ENCODE data around the gene FIZ1.

FIZ1 gene

DNA sequence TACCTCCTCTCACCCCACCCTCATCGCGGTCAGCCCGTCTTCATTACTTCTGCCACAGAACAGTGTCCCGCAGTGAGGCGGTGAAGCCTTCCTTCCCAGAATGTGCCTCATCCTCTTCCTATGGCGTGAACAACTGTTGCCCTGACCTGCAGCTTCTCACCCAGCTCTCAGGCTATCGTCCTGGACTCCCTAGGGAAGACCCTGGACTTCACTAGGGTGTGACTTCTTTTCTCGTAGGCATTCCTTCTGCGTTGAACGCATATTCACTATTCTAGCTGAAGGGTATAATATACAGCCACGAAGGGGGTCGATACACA, 7.1 kb upstream of the FIZ1 start:
- Mint-ChIP-seq H3K4me1 (peaks cover 58% of the 10 kb centered on the region), H3K27me3 (no peaks in the 10 kb centered on the region), H3K36me3 (peaks cover 4% of the 10 kb centered on the region), H3K9me3 (no peaks in the 10 kb centered on the region), H3K4me3 (peak overlapping the region; percentile 97), H3K27ac (peak overlapping the region; percentile 93)

DNA sequence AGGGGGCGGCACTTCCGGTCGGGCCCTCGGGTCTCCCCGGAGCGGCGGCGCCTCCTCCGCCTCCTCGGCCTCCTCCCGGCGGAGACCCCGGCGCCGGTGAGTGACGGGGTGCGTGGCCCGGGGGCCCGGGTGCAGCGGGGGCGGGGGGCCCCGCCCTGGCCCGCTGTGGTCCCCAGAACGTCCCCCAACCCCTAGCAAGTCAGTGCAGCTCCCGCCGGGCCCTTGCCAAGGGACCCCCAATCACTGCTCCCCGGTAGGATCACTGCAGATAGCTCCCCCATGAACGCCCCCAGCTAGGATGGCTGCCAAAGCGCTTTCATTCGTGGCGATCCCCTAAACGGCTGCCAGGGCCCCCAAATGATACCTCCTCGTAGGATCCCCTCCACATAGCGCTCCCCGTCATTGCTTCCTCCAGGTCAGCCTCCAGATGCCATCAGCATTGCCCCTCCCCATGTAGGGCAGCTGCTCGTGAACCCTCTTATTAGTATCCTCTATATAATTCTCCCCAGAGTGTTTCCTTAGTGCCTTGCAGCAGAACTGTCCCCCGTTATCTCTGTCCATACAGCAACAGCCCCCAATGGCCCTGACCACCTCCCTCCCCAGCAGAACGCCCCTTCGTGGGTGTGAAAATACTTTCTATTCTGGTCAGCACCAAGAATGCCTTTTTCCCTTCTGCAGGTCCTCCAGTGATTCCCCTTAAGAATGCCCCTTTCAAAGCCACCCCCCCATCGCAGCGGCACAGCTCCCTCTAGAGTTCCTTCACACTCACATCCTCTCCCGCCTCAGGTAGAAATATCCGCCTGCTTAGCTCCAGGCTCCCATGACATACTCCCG, 6.5 kb upstream of the FIZ1 start, which contains the start of gene ZNF865:
Gene ZNF865 (plus strand): TSS at position 11 of the 834 bp plus-strand sequence. CDS start 7,972 bp downstream, outside the sequence.
- H3K4me3 Mint-ChIP-seq, result peak within 1 kb of the TSS; percentile 97
- peaks cover 4% of the 10 kb centered on the region for H3K36me3 Mint-ChIP-seq
- no peaks in the 10 kb centered on the region for H3K9me3 Mint-ChIP-seq
- H3K4me1 Mint-ChIP-seq, result peaks cover 61% of the 10 kb centered on the region
- no peaks in the 10 kb centered on the region for H3K27me3 Mint-ChIP-seq
- peak within 1 kb of the TSS; percentile 93 for H3K27ac Mint-ChIP-seq

DNA sequence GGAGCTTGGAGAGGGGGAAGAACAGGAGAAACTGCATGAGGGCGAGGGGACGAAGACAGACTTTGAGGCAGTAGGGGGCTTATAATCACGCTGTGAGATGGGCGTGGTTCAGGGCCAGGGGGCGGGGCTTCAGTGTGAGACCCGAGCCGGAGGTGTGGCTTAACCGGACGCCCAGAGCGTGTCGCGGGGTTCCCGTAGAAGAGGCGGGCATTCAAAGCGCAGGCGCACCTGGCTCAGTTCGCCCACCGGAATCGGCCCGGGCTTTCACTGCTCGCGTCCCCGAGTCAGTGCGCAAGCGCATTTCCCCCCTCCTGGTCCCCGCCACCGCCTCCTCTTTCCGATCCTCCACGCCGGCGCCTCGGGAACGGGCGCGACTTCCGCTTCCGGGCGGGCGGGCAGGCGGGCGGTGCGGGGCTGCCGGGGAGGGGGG, 5.9 kb upstream of the FIZ1 start:
- H3K27ac Mint-ChIP-seq, result peak overlapping the region; percentile 92
- peak overlapping the region; percentile 96 for H3K4me3 Mint-ChIP-seq
- no peaks in the 10 kb centered on the region for H3K27me3 Mint-ChIP-seq
- H3K4me1 Mint-ChIP-seq, result peaks cover 61% of the 10 kb centered on the region
- no peaks in the 10 kb centered on the region for H3K9me3 Mint-ChIP-seq
- H3K36me3 Mint-ChIP-seq, result peaks cover 4% of the 10 kb centered on the region

DNA sequence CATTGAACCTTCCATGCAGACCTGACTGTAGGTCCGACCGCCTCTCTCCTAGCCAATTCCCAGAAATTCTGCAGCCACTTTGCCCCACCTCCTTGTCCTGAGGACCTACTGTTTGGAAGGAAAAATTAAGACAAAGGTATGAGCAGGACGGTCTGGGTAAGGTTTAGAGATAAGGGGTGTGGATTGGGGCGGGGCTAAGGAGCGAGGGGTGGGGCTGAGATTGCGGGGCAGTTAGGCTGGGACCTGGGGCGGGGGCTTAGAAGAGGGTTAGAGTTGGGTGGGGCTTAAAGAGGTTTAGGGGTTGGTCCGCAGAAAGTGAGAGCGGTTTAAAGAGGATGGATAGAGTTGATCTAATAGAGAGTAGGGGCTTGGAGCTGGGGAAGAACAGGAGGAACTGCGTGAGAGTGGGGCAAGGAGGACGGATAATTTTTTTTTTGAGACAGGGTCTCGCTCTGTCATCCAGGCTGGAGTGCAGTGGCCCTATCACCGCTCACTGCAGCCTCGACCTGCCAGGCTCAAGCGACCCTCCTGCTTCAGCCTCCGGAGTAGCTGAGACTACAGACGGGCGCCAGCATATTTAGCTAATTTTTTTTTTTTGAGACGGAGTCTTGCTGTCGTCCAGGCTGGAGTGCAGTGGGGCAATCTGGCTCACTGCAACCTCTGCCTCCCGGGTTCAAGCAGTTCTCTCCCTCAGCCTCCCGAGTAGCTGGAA, 4.4 kb upstream of the FIZ1 start:
- peaks cover 53% of the 10 kb centered on the region for H3K4me1 Mint-ChIP-seq
- H3K36me3 Mint-ChIP-seq, result peaks cover 3% of the 10 kb centered on the region
- H3K4me3 Mint-ChIP-seq, result peak overlapping the region; percentile 73
- H3K27ac Mint-ChIP-seq, result no peak overlapping the region
- H3K27me3 Mint-ChIP-seq, result no peaks in the 10 kb centered on the region
- H3K9me3 Mint-ChIP-seq, result no peaks in the 10 kb centered on the region

DNA sequence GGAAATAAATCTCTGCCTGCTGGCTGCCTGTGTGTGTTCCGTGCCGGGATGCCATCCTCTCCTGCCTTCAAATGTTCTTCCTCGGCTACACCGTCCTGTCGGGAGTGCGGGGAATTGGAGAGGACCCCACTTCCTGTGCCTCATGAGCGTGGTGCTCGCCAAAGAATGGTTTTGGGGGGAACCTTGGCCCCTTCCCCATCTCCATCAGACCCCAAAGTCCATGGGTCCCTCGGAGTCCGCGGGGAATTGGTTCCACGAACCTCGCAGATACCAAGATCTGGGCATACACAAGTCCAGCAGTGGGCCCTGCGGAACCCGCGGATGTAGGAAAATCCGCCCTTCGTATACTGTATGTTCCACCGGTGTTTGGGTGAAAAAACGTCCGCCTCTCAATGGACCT, 3.8 kb upstream of the FIZ1 start:
- H3K4me1 Mint-ChIP-seq, result peaks cover 52% of the 10 kb centered on the region
- peaks cover 4% of the 10 kb centered on the region for H3K36me3 Mint-ChIP-seq
- no peaks in the 10 kb centered on the region for H3K27me3 Mint-ChIP-seq
- no peak overlapping the region for H3K27ac Mint-ChIP-seq
- H3K4me3 Mint-ChIP-seq, result peak overlapping the region; percentile 20
- no peaks in the 10 kb centered on the region for H3K9me3 Mint-ChIP-seq

DNA sequence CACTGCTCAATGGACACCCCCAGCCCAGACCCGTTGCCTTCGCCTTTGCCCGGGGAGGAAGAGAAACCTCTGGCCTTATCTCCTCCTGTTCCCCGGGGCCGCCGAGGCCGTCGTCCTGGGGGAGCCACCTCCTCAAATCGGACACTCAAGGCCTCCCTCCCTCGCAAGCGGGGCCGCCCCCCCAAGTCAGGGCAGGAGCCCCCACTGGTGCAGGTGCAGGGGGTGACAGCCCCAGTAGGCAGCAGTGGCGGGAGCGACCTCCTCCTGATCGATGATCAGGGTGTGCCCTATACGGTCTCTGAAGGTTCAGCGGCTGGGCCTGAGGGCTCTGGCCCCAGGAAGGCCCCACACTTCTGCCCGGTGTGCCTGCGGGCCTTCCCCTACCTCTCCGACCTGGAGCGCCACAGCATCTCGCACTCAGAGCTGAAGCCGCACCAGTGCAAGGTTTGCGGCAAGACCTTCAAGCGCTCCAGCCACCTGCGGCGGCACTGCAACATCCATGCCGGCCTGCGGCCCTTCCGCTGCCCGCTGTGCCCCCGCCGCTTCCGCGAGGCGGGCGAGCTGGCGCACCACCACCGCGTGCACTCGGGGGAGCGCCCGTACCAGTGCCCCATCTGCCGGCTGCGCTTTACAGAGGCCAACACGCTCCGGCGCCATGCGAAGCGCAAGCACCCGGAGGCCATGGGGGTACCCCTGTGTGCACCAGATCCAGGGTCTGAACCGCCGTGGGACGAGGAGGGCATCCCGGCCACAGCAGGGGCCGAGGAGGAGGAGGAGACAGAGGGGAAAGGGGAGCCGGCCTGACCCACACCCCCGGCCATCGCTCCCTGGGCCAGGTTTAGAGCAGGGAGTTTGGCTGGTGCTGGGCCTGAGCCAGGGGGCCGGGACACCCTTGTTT, 3.0 kb upstream of the FIZ1 start:
- Mint-ChIP-seq H3K36me3 (peaks cover 4% of the 10 kb centered on the region), H3K4me1 (peaks cover 46% of the 10 kb centered on the region), H3K27me3 (no peaks in the 10 kb centered on the region), H3K9me3 (no peaks in the 10 kb centered on the region), H3K27ac (no peak overlapping the region), H3K4me3 (no peak overlapping the region)

DNA sequence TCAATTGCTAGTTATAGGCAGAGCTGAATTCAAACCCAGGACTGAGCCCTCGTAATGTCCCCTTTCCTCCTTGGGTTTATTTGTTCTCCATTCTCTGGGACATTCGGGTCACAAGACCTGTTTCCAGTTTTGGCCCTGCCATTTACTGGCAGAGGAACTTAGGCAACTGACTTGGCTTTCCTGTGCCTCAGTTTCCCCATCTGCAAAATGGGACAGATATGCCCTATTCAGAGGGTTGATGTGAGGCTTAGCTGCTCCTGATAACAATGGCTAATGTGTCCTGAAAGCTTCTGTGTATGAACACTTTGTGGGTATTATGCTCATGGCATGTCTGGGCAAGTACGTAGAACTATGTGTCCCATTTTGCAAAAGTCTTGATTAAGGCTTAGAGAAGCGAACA, 1.8 kb upstream of the FIZ1 start:
- peaks cover 38% of the 10 kb centered on the region for H3K4me1 Mint-ChIP-seq
- H3K27ac Mint-ChIP-seq, result peak overlapping the region; percentile 87
- peaks cover 10% of the 10 kb centered on the region for H3K36me3 Mint-ChIP-seq
- no peaks in the 10 kb centered on the region for H3K27me3 Mint-ChIP-seq
- no peaks in the 10 kb centered on the region for H3K9me3 Mint-ChIP-seq
- H3K4me3 Mint-ChIP-seq, result peak overlapping the region; percentile 86

DNA sequence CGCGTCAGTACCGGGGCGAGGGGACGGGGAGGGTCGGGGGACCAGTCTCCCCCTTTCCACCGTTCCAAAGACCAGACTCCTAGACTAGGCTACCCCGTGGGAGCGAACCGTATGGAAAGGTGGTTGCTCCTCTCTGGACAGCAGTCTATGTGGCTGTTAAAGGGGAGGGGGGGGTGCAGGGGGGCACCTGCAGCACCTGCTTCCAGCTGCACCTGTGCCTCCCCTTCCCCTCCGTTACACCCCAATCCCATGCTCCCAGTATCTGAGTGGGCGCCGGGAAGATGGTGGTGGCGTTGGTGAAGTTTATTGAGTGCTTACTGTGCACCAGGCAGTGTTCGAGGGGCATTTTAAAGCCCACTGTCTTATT, 1.3 kb upstream of the FIZ1 start:
- Mint-ChIP-seq H3K4me3 (peak overlapping the region; percentile 86), H3K9me3 (no peaks in the 10 kb centered on the region), H3K36me3 (peaks cover 12% of the 10 kb centered on the region), H3K27me3 (no peaks in the 10 kb centered on the region), H3K27ac (no peak overlapping the region), H3K4me1 (peaks cover 36% of the 10 kb centered on the region)

DNA sequence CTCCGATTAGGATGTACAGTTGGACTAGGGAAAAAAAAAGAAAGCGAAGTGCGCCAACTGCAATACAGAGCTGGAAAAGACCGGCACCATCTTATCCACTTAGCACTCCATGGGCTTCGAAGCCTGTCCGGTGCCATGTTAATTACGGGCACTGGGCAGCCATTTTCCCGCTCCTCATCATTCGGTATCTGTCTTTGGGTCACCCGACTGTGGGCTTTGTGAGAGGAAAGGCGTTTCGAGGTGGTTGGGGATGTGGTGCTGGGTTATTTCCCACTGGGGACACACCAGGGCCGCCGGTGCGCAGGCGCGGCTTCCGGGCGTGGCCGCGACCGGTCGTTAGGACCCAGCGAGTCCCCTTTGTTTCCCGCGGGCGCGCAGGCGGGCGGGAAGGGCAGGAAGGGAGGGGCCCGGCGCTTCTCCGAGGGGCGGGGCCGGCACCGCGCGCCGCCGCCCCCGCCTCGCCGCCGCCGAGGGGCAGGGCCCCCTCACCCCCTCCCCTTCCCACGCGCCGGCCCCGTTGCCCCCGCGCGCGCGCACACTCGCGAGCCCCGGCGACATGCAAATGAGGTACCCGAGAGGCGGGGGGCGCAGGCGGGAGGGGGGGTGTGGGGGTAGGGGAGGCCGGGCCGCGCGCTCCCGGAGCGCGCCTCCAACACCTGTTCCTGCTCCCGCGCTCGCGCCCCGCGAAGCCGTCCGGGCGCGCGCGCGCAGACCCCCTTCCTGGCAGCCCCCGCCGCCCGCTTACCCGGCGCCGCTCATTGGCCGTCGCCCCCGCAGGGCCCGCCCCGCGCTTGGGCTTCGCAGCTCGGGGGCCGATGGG, 735 bp upstream of the FIZ1 start, which contains the start of gene ZNF524:
Gene ZNF524 (plus strand): TSS at position 447 of the 820 bp plus-strand sequence. CDS start 1,825 bp downstream, outside the sequence.
- Mint-ChIP-seq H3K27me3 (no peaks in the 10 kb centered on the region), H3K36me3 (peaks cover 18% of the 10 kb centered on the region), H3K9me3 (no peaks in the 10 kb centered on the region), H3K4me3 (peak within 1 kb of the TSS; percentile 97), H3K4me1 (peaks cover 36% of the 10 kb centered on the region), H3K27ac (peak within 1 kb of the TSS; percentile 100)

DNA sequence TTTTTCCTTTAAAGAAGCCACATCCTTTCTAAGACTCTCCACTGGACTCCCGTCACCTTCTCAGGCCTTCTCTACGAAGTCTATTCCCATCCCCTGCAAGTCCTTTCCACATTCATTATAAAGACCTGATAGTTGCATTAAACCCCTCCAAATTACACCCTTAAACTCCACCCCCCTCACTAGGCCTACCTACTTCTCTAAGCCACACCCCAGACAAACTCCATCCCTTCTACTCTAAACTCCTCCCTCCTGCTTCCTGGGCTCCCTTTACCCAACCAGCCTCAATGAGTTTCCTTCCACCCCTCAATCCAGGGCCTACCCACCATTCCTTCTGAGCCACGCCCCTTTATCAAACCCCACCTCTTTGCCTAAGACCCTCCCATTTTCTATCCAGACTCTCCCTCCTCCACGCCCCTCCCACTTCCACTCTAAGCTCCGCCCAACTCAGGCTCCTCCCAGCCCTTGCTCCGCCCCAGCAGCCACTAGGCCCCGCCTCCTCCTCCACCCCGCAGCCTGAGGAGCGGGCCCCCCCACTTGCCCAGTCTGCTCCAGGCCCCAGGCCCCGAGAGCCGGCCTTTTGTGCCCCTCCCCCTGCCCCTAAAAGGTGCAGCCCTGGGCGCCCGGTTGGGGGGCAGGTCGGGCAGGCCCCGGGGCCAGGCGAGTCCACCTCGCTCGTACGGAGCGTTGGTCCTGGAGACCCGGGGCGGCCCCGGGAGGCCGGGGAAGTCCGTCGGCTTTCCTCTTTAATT, 424 bp downstream of the FIZ1 start:
- Mint-ChIP-seq H3K27me3 (no peaks in the 10 kb centered on the region), H3K36me3 (peaks cover 23% of the 10 kb centered on the region), H3K27ac (peak overlapping the region; percentile 100), H3K4me1 (peaks cover 28% of the 10 kb centered on the region), H3K4me3 (peak overlapping the region; percentile 97), H3K9me3 (no peaks in the 10 kb centered on the region)

DNA sequence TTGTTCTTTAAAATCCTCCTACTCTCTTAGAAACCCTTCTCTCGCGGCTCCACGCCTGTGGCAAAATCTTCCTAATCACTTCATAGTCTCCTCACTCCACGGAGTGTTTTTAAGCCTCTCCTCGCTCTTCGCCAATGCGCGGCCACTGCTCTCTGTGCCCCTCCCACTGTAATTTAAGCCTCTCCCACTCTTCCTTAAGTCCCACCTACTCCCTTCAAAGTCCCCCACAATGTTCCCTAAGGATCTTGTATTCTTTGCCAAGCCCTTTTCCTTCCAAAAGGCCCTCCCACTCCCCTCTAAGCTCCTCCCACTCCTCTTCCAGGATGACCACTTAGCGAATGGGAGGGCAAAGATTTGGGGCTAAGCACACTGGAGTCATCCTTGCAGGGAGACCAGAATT, 1.3 kb downstream of the FIZ1 start:
- Mint-ChIP-seq H3K27me3 (no peaks in the 10 kb centered on the region), H3K27ac (no peak overlapping the region), H3K9me3 (no peaks in the 10 kb centered on the region), H3K4me3 (no peak overlapping the region), H3K4me1 (peaks cover 20% of the 10 kb centered on the region), H3K36me3 (peaks cover 25% of the 10 kb centered on the region)

DNA sequence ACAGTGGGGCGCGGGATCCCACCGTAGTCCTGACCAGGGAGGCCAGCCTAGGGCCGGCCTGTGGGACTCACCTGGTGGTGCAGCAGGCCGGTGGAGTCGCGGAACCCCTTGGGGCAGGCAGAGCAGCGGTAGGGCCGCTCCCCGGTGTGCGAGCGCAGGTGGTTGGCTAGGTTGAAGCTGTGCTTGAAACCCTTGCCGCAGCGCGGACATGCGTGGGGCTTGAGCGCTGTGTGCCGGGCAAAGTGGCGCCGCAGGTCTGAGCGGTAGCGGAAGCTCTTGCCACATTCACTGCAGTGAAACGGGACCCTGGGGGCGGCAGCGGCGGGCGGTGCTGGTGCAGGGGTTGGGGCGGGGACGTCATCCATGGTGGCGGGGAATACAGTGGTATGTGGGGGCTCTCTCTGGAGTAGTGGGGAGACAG, 1.8 kb downstream of the FIZ1 start:
- Mint-ChIP-seq H3K27me3 (no peaks in the 10 kb centered on the region), H3K36me3 (peaks cover 25% of the 10 kb centered on the region), H3K27ac (no peak overlapping the region), H3K4me1 (peaks cover 19% of the 10 kb centered on the region), H3K9me3 (no peaks in the 10 kb centered on the region), H3K4me3 (no peak overlapping the region)

DNA sequence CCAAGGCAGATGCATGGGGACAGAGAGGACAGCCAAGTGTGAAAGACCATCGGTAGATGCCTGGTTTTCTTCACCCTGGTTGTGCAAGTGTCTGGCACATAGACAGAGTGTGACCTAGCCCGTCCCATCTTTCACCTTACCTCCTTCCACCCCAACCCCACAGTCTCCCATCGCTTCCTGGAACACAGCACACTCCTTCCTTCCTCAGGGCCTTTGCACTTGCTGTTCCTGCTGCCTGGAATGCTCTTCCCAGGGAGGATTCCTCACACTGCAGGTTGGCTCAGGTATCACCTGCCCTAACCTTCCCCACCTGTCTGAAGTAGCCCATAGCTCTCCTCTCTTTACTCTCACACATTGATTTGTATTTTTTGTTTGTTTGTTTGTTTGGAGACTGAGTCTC, 3.0 kb downstream of the FIZ1 start:
- Mint-ChIP-seq H3K4me3 (no peak overlapping the region), H3K36me3 (peaks cover 29% of the 10 kb centered on the region), H3K27ac (no peak overlapping the region), H3K27me3 (no peaks in the 10 kb centered on the region), H3K9me3 (no peaks in the 10 kb centered on the region), H3K4me1 (peaks cover 15% of the 10 kb centered on the region)

DNA sequence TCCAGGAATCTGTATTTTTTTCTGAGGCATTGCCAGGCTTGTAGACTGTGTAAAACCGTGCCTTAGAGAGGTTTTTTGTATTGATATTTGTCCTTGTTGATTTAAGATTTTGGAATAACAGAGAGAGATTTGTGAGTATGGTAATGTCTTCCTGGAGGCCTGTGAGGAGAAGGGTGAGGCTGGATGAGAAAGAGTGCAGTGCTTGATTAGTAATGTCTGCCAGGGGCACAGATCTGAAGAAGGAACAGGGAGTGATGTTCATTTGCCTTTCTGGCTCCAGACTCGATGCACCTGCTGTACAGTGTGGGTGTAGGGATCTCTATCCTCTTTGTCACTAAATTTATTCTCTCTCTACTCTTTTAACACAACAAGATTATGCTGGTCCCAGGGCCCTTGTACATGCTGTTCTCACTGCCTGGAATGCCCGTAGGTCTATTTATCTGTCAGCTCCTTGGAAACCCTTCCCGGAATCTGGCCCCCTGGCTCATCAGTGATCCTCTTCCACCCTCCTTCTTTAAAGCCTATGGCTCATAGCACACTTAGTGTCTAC, 4.2 kb downstream of the FIZ1 start:
- Mint-ChIP-seq H3K27ac (no peak overlapping the region), H3K9me3 (no peaks in the 10 kb centered on the region), H3K4me1 (peaks cover 11% of the 10 kb centered on the region), H3K4me3 (no peak overlapping the region), H3K27me3 (no peaks in the 10 kb centered on the region), H3K36me3 (peaks cover 29% of the 10 kb centered on the region)
